ENCODE data around the gene BMERB1.

- TF ChIP-seq IRF1 (CRISPR knock-in tag; IDR thresholded peaks at IDR 0.05) (no peak), CTCF (IDR thresholded peaks at IDR 0.05) (no peak), IRF2 (CRISPR knock-in tag; IDR thresholded peaks at IDR 0.05; ENCODE audit: borderline replicate concordance, low read depth) (no peak), ATF6 (CRISPR knock-in tag; IDR thresholded peaks at IDR 0.05) (no peak), ZBTB21 (CRISPR knock-in tag; IDR thresholded peaks at IDR 0.05; ENCODE audit: borderline replicate concordance) (no peak), CREB1 (CRISPR knock-in tag; IDR thresholded peaks at IDR 0.05) (no peak), TP53 (CRISPR knock-in tag; IDR thresholded peaks at IDR 0.05) (no peak), E2F5 (CRISPR knock-in tag; IDR thresholded peaks at IDR 0.05) (no peak), TEAD4 (CRISPR knock-in tag; IDR thresholded peaks at IDR 0.05) (no peak), CREM (CRISPR knock-in tag; IDR thresholded peaks at IDR 0.05) (no peak), NR2C2 (CRISPR knock-in tag; IDR thresholded peaks at IDR 0.05) (no peak)
- TF ChIP-seq, protein P1, sequence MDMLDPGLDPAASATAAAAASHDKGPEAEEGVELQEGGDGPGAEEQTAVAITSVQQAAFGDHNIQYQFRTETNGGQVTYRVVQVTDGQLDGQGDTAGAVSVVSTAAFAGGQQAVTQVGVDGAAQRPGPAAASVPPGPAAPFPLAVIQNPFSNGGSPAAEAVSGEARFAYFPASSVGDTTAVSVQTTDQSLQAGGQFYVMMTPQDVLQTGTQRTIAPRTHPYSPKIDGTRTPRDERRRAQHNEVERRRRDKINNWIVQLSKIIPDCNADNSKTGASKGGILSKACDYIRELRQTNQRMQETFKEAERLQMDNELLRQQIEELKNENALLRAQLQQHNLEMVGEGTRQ (CRISPR knock-in tag; IDR thresholded peaks at IDR 0.05): no peak
These were observed 118.1 kb downstream of the BMERB1 start for GRCh38 chr16:15552507-15552906.
